Neural progenitor cell (in vitro differentiated cells): Measurements from ENCODE around the gene NAT9. TPM values are rescaled to one million over a fixed set of nuclear protein-coding genes. Genes with fewer than 3 reads are reported as not detected.
A peak's percentile ranks its signal among the peaks of the same experiment; 100 is the strongest.

ENCODE experiments used
- DNase-seq: peaks from one replicate; pipeline ENCODE4 v3.0.0-alpha.2; 2016; ENCODE audit warnings: low spot score
- H2AFZ ChIP-seq: fragments of 200-600 bp; sonication (generic); replicated peaks from 2 replicates; pipeline ENCODE4 v1.6.1; 2016; ENCODE audit warnings: antibody characterized with exemption
- H3F3A ChIP-seq: fragments of 200-600 bp; sonication (generic); 2 replicates; pipeline ENCODE4 v1.6.1; 2016; ENCODE audit warnings: antibody characterized with exemption, low read depth
- H3K27ac ChIP-seq: fragments of 200-600 bp; sonication (generic); 2 replicates; pipeline ENCODE4 v1.5.1; 2016; ENCODE audit warnings: mild to moderate bottlenecking
- H3K27me3 ChIP-seq: fragments of 200-600 bp; sonication (generic); 2 replicates; pipeline ENCODE4 v1.6.1; 2016; ENCODE audit warnings: mild to moderate bottlenecking, moderate library complexity
- H3K36me3 ChIP-seq: fragments of 200-600 bp; sonication (generic); 2 replicates; pipeline ENCODE4 v1.5.1; 2016
- H3K4me1 ChIP-seq: fragments of 200-600 bp; sonication (generic); 2 replicates; pipeline ENCODE4 v1.6.1; 2016; ENCODE audit warnings: mixed run types
- H3K4me2 ChIP-seq: fragments of 200-600 bp; sonication (generic); 2 replicates; pipeline ENCODE4 v1.6.1; 2016
- H3K4me3 ChIP-seq: fragments of 200-600 bp; sonication (generic); 2 replicates; pipeline ENCODE4 v1.5.1; 2016
- H3K79me2 ChIP-seq: fragments of 200-600 bp; sonication (generic); 2 replicates; pipeline ENCODE4 v1.6.1; 2016; ENCODE audit warnings: low read depth
- H3K9ac ChIP-seq: fragments of 200-600 bp; sonication (generic); 2 replicates; pipeline ENCODE4 v1.6.1; 2016
- H3K9me3 ChIP-seq: fragments of 200-600 bp; sonication (generic); 2 replicates; pipeline ENCODE4 v1.5.1; 2016; ENCODE audit warnings: low read depth
- H4K20me1 ChIP-seq: fragments of 200-600 bp; sonication (generic); 2 replicates; pipeline ENCODE4 v1.6.1; 2016; ENCODE audit warnings: low read depth
- H3K27ac Mint-ChIP-seq: 3 replicates; pipeline ENCODE4 v1.8.0; 2021; ENCODE audit warnings: mixed read lengths
- H3K27me3 Mint-ChIP-seq: 2 replicates; pipeline ENCODE4 v1.8.0; 2022; ENCODE audit warnings: low read depth, mild to moderate bottlenecking, inconsistent platforms, moderate library complexity, mixed read lengths; ENCODE audit not compliant: insufficient read depth
- H3K36me3 Mint-ChIP-seq: 3 replicates; pipeline ENCODE4 v1.8.0; 2021; ENCODE audit warnings: mixed read lengths
- H3K4me1 Mint-ChIP-seq: 3 replicates; pipeline ENCODE4 v1.8.0; 2021; ENCODE audit warnings: mixed read lengths
- H3K4me3 Mint-ChIP-seq: 3 replicates; pipeline ENCODE4 v1.8.0; 2021; ENCODE audit warnings: mild to moderate bottlenecking, moderate library complexity, mixed read lengths
- H3K9me3 Mint-ChIP-seq: 3 replicates; pipeline ENCODE4 v1.8.0; 2020; ENCODE audit warnings: mixed read lengths
- EZH2 ChIP-seq: fragments of 200-600 bp; sonication (generic); IDR thresholded peaks from 2 replicates; pipeline ENCODE4 v1.6.1; 2017; ENCODE audit warnings: antibody characterized with exemption, mild to moderate bottlenecking, moderate library complexity
- EZH2phosphoT487 ChIP-seq: fragments of 200-600 bp; sonication (generic); IDR thresholded peaks from 2 replicates; pipeline ENCODE4 v1.6.1; 2017; ENCODE audit warnings: antibody characterized with exemption
- total RNA-seq: library from RNA; depleted of rRNA; stranded (reverse); fragments of >200 nt; gene quantifications from 2 replicates; pipeline ENCODE4 v1.2.3, GENCODE V29; 2015; ENCODE audit warnings: low replicate concordance
- TF ChIP-seq, protein P1 (sequence below): fragments of 200-600 bp; sonication (generic); IDR thresholded peaks from 2 replicates; pipeline ENCODE4 v1.5.1; 2017; ENCODE audit warnings: antibody characterized with exemption, mild to moderate bottlenecking

The NAT9 gene
- total RNA-seq, 1 donor from 2014 or later: 75.3 TPM

DNA sequence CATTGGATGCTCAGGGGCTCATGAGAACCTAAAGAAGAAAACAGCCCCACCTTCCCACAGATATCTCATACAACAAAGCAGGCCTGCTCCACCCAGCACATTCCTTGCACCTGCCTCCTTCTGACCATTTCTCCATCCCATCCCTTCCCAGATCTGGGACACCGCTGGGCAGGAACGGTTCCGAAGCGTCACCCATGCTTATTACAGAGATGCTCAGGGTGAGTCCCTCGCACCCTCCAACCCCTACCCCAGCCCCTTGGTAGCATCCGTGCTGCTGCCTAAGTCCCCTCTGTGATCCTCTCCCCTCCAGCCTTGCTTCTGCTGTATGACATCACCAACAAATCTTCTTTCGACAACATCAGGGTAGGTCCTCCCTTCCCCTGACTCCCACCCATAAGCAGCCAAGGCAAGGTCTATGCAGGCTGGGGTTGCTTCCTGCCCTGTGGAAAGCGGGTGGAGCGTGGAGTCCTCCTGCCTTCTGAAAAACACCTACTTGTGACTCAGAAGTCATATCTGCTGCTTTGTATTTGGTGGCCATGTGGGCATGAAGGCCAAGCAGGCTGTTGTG, 33.1 kb downstream of the NAT9 start:
- no peak overlapping the region for H3K27ac Mint-ChIP-seq
- H2AFZ ChIP-seq: no peak overlapping the region
- H3K9me3 ChIP-seq: no peaks in the 10 kb centered on the region
- no peak for TF ChIP-seq EZH2
- TF ChIP-seq EZH2phosphoT487: no peak
- TF ChIP-seq, protein P1, sequence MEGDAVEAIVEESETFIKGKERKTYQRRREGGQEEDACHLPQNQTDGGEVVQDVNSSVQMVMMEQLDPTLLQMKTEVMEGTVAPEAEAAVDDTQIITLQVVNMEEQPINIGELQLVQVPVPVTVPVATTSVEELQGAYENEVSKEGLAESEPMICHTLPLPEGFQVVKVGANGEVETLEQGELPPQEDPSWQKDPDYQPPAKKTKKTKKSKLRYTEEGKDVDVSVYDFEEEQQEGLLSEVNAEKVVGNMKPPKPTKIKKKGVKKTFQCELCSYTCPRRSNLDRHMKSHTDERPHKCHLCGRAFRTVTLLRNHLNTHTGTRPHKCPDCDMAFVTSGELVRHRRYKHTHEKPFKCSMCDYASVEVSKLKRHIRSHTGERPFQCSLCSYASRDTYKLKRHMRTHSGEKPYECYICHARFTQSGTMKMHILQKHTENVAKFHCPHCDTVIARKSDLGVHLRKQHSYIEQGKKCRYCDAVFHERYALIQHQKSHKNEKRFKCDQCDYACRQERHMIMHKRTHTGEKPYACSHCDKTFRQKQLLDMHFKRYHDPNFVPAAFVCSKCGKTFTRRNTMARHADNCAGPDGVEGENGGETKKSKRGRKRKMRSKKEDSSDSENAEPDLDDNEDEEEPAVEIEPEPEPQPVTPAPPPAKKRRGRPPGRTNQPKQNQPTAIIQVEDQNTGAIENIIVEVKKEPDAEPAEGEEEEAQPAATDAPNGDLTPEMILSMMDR: no peak
- H3K4me3 ChIP-seq: no peak overlapping the region
- H3F3A ChIP-seq: peaks cover 34% of the 10 kb centered on the region
- peaks cover 8% of the 10 kb centered on the region for H3K27me3 ChIP-seq
- H3K4me1 ChIP-seq: peaks cover 35% of the 10 kb centered on the region
- no peak overlapping the region for H3K9ac ChIP-seq
- H3K27ac ChIP-seq: no peak overlapping the region
- no peak for DNase-seq
- peaks cover 25% of the 10 kb centered on the region for H3K27me3 Mint-ChIP-seq
- H3K4me2 ChIP-seq: no peak overlapping the region
- H3K4me3 Mint-ChIP-seq: no peak overlapping the region
- H3K36me3 Mint-ChIP-seq: no peaks in the 10 kb centered on the region
- H3K4me1 Mint-ChIP-seq: peaks cover 27% of the 10 kb centered on the region
- H3K9me3 Mint-ChIP-seq: peaks cover 2% of the 10 kb centered on the region
- H4K20me1 ChIP-seq: no peaks in the 10 kb centered on the region
- no peaks in the 10 kb centered on the region for H3K36me3 ChIP-seq
- H3K79me2 ChIP-seq: no peaks in the 10 kb centered on the region

DNA sequence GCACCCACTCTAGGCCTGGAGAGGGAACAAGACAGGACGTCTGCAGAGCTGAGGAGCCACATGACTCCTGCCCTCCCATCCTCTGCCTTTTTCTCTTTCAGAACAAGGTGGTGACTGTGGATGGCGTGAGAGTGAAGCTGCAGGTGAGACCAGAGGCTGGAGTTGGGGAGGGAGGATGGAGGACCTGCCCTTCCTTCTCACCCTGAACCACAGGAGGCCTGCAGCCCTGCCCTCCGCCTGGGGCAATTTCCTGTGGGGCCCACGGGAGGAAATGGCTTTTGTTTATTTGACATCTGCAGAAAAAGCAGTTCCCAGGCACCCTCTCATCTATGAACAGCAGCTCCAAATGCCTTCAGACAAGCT, 34.0 kb downstream of the NAT9 start:
- Histone ChIP-seq H3K79me2 (no peaks in the 10 kb centered on the region), H3K4me2 (no peak overlapping the region), H3K4me1 (peaks cover 32% of the 10 kb centered on the region), H3K27ac (no peak overlapping the region), H3K4me3 (no peak overlapping the region), H2AFZ (no peak overlapping the region), H3K9ac (peak overlapping the region; percentile 4), H3K9me3 (no peaks in the 10 kb centered on the region), H4K20me1 (no peaks in the 10 kb centered on the region), H3F3A (peaks cover 33% of the 10 kb centered on the region), H3K36me3 (no peaks in the 10 kb centered on the region), H3K27me3 (peaks cover 18% of the 10 kb centered on the region)
- Mint-ChIP-seq H3K9me3 (peaks cover 2% of the 10 kb centered on the region), H3K4me1 (peaks cover 19% of the 10 kb centered on the region), H3K4me3 (no peak overlapping the region), H3K36me3 (no peaks in the 10 kb centered on the region), H3K27ac (no peak overlapping the region), H3K27me3 (peaks cover 32% of the 10 kb centered on the region)
- TF ChIP-seq, protein P1: no peak
- DNase-seq: no peak

DNA sequence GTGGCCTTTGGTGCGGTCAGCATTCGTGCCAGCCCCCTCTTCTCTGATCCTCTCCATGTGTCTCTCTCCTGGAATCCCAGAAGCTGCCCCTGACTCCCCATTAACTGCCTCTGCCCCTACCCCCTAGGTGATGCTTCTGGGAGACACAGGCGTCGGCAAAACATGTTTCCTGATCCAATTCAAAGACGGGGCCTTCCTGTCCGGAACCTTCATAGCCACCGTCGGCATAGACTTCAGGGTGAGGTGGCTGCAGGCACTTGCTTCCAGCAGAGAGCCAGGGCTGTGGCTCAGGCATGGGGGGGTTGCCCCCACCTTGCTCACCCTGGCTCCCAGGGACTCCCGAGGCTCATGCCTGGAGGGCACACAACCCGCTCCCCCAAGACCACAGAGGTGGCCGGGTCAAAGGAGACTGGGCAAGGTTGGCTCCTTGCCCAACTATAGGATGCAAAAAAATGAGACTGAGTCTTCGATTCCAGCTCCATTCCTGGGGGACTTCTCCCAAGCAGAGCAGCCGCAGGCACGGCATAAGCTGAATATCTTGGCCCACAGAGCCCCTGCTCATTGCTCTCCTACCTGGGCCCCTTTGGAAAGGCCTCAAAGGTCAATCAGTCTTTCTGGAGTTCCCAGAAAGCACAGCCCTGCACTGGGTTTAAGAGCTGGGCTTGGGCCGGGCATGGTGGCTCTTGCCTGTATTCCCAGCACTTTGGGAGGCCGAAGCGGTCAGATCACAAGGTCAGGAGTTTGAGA, 35.3 kb downstream of the NAT9 start:
- H3K4me3 Mint-ChIP-seq: no peak overlapping the region
- H3K9ac ChIP-seq: no peak overlapping the region
- peaks cover 32% of the 10 kb centered on the region for H3F3A ChIP-seq
- peaks cover 12% of the 10 kb centered on the region for H3K4me1 Mint-ChIP-seq
- H3K4me2 ChIP-seq: no peak overlapping the region
- no peaks in the 10 kb centered on the region for H3K9me3 ChIP-seq
- H3K4me1 ChIP-seq: peaks cover 18% of the 10 kb centered on the region
- no peak overlapping the region for H3K4me3 ChIP-seq
- no peak overlapping the region for H3K27ac ChIP-seq
- no peaks in the 10 kb centered on the region for H3K36me3 Mint-ChIP-seq
- peaks cover 38% of the 10 kb centered on the region for H3K27me3 Mint-ChIP-seq
- no peaks in the 10 kb centered on the region for H3K36me3 ChIP-seq
- TF ChIP-seq EZH2phosphoT487 (no peak), EZH2 (no peak)
- TF ChIP-seq, protein P1: no peak
- H4K20me1 ChIP-seq: no peaks in the 10 kb centered on the region
- no peak for DNase-seq
- H3K27ac Mint-ChIP-seq: no peak overlapping the region
- no peaks in the 10 kb centered on the region for H3K79me2 ChIP-seq
- peaks cover 2% of the 10 kb centered on the region for H3K9me3 Mint-ChIP-seq
- H3K27me3 ChIP-seq: peaks cover 31% of the 10 kb centered on the region
- no peak overlapping the region for H2AFZ ChIP-seq
